ENCODE measurements around the gene KIR3DL1.

GRCh38 chr19:54806516-54806838 is 9.8 kb upstream of the KIR3DL1 start:
- TF ChIP-seq MYC (IDR thresholded peaks at IDR 0.05; ENCODE audit: borderline replicate concordance, low read length) (no peak), REST (IDR thresholded peaks at IDR 0.05) (no peak)
